ENCODE results near the gene TRIO.

- TF ChIP-seq, protein P1, sequence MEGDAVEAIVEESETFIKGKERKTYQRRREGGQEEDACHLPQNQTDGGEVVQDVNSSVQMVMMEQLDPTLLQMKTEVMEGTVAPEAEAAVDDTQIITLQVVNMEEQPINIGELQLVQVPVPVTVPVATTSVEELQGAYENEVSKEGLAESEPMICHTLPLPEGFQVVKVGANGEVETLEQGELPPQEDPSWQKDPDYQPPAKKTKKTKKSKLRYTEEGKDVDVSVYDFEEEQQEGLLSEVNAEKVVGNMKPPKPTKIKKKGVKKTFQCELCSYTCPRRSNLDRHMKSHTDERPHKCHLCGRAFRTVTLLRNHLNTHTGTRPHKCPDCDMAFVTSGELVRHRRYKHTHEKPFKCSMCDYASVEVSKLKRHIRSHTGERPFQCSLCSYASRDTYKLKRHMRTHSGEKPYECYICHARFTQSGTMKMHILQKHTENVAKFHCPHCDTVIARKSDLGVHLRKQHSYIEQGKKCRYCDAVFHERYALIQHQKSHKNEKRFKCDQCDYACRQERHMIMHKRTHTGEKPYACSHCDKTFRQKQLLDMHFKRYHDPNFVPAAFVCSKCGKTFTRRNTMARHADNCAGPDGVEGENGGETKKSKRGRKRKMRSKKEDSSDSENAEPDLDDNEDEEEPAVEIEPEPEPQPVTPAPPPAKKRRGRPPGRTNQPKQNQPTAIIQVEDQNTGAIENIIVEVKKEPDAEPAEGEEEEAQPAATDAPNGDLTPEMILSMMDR (IDR thresholded peaks at IDR 0.05) = no peak
- TF ChIP-seq EP300 (IDR thresholded peaks at IDR 0.05) = no peak
- no peak for TF ChIP-seq POLR2AphosphoS5 (IDR thresholded peaks at IDR 0.05)
Measured at GRCh38 chr5:14489643-14490042, 346.5 kb downstream of the TRIO start.

Measured in upper lobe of left lung (tissue), 4 donors.